ENCODE data around the gene SLC12A4.

The SLC12A4 gene

GRCh38 chr16:67957622-67958021 lies 10.8 kb downstream of the SLC12A4 start:
- TF ChIP-seq POLR2AphosphoS5 (IDR thresholded peaks at IDR 0.05; ENCODE audit: low read depth) (no peak), GABPA (IDR thresholded peaks at IDR 0.05; ENCODE audit: low read depth) (no peak), CTCF (IDR thresholded peaks at IDR 0.05; ENCODE audit: insufficient read depth, low read length) (no peak), SPI1 (IDR thresholded peaks at IDR 0.05; ENCODE audit: borderline replicate concordance, low read depth) (no peak)
- TF ChIP-seq, protein P1, sequence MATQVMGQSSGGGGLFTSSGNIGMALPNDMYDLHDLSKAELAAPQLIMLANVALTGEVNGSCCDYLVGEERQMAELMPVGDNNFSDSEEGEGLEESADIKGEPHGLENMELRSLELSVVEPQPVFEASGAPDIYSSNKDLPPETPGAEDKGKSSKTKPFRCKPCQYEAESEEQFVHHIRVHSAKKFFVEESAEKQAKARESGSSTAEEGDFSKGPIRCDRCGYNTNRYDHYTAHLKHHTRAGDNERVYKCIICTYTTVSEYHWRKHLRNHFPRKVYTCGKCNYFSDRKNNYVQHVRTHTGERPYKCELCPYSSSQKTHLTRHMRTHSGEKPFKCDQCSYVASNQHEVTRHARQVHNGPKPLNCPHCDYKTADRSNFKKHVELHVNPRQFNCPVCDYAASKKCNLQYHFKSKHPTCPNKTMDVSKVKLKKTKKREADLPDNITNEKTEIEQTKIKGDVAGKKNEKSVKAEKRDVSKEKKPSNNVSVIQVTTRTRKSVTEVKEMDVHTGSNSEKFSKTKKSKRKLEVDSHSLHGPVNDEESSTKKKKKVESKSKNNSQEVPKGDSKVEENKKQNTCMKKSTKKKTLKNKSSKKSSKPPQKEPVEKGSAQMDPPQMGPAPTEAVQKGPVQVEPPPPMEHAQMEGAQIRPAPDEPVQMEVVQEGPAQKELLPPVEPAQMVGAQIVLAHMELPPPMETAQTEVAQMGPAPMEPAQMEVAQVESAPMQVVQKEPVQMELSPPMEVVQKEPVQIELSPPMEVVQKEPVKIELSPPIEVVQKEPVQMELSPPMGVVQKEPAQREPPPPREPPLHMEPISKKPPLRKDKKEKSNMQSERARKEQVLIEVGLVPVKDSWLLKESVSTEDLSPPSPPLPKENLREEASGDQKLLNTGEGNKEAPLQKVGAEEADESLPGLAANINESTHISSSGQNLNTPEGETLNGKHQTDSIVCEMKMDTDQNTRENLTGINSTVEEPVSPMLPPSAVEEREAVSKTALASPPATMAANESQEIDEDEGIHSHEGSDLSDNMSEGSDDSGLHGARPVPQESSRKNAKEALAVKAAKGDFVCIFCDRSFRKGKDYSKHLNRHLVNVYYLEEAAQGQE (IDR thresholded peaks at IDR 0.05; ENCODE audit: insufficient replicate concordance, low read depth): no peak
- no peak overlapping the region for H3K4me3 ChIP-seq (replicated peaks; ENCODE audit: insufficient read depth, low read length)
- no peak for DNase-seq (ENCODE audit: low read depth in 1 of 2, low spot score in 1 of 2)
- H3K27ac ChIP-seq (replicated peaks): no peak overlapping the region
- H3K27me3 ChIP-seq (ENCODE audit: insufficient read depth, poor library complexity, severe bottlenecking): no peaks in the 10 kb centered on the region

DNA sequence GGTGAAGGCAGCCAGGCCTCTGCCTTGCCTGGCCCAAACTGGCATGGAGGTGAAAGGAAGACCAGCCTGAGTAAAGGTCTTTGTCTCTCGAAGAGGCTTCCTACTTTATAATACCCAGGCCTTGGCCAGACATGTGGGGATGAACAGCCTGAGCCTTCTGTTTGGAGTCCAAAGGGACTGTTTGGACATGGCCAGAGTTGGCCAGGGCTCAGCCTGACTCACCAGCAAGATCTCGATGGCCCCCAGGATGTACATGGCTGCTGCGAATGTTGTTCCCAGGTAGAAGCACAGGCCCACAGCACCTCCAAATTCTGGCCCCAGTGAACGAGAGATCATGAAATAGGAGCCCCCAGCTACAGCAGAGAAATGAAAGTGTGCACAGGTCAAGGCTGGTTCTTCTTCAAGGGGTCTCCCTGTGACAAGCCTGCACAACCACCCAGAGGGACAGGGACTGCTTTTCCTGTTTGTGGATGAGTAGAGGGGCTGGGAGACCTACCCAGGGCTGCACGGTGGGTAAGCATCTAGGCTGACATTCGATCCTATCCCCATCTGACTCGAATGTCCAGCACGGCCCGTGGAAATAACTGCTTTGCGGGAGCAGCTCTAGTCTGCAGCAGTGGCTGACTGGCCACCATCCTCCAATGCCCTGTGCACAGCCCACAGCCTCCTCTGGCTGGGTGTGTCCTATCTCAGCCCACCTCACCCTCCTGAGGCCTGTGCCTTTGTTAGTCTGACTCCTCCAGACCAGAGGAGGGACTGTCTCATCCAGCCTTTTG lies 13.8 kb downstream of the SLC12A4 start:
- no peak for DNase-seq (ENCODE audit: low read depth in 1 of 2, low spot score in 1 of 2)
- TF ChIP-seq SPI1 (IDR thresholded peaks at IDR 0.05; ENCODE audit: borderline replicate concordance, low read depth) (no peak), CTCF (IDR thresholded peaks at IDR 0.05; ENCODE audit: insufficient read depth, low read length) (no peak), GABPA (IDR thresholded peaks at IDR 0.05; ENCODE audit: low read depth) (no peak), POLR2AphosphoS5 (IDR thresholded peaks at IDR 0.05; ENCODE audit: low read depth) (no peak)
- TF ChIP-seq, protein P1 (IDR thresholded peaks at IDR 0.05; ENCODE audit: insufficient replicate concordance, low read depth): no peak
- Histone ChIP-seq H3K27ac (replicated peaks) (no peak overlapping the region), H3K4me3 (replicated peaks; ENCODE audit: insufficient read depth, low read length) (no peak overlapping the region), H3K27me3 (ENCODE audit: insufficient read depth, poor library complexity, severe bottlenecking) (no peaks in the 10 kb centered on the region)

DNA sequence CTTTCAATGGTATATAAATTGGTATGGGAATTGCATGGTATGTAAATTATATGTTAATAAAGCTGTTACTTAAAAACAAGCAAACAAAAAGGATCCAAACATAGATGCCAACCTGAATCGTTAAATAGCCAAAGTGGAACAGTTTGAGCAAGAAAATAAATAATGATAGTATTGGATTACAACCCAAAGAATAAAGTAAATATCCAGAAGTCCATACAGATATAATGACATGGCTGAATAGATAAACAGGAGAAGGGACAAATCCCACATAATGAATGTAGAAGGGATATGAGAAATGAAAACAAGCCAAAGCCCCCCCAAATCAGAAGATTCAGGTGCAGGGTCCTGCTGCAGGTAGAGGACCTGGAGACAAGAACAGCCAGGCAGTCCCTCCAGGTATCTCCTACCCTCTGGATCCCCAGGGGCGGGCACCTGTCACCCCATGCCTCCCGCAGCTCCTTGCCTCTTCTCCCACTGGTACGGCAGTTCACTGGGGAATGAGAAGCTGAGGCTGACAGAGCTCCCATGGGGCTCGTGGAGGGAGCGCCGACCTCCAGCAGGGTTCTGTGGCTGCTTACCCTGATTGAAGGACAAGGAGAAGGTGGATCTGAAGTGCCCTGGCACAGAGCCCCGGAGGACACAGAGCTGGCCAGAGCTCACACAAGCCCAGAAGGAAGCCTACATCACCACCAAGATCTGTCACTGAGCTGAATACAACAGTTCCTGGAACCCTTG lies 14.6 kb downstream of the SLC12A4 start:
- DNase-seq (ENCODE audit: low read depth in 1 of 2, low spot score in 1 of 2): no peak
- no peak overlapping the region for H3K4me3 ChIP-seq (replicated peaks; ENCODE audit: insufficient read depth, low read length)
- H3K27ac ChIP-seq (replicated peaks): no peak overlapping the region
- TF ChIP-seq, protein P1 (IDR thresholded peaks at IDR 0.05; ENCODE audit: insufficient replicate concordance, low read depth): no peak
- no peak for TF ChIP-seq SPI1 (IDR thresholded peaks at IDR 0.05; ENCODE audit: borderline replicate concordance, low read depth)
- no peak for TF ChIP-seq POLR2AphosphoS5 (IDR thresholded peaks at IDR 0.05; ENCODE audit: low read depth)
- TF ChIP-seq GABPA (IDR thresholded peaks at IDR 0.05; ENCODE audit: low read depth): no peak
- no peak for TF ChIP-seq CTCF (IDR thresholded peaks at IDR 0.05; ENCODE audit: insufficient read depth, low read length)
- no peaks in the 10 kb centered on the region for H3K27me3 ChIP-seq (ENCODE audit: insufficient read depth, poor library complexity, severe bottlenecking)

Measured in HL-60 (cell line).